D721Med (cell line): ENCODE results near the gene NUP62CL.

Experiments used
- DNase-seq: peaks from one replicate; pipeline ENCODE4 v3.0.0; 2011; ENCODE audit warnings: low spot score; ENCODE audit not compliant: insufficient read length
- FAIRE-seq: peaks from 2 replicates; lab custom pipeline; 2011; peaks lifted over from hg19 to GRCh38; lab: Jason Lieb, UNC
- TF ChIP-seq, protein P1 (sequence below): IDR thresholded peaks from 2 replicates; pipeline ENCODE4 v1.5.1; 2012; ENCODE audit warnings: mild to moderate bottlenecking, control low read depth; ENCODE audit not compliant: insufficient read depth; ENCODE audit errors: missing control alignments

Gene NUP62CL

GRCh38 chrX:107146670-107147069 lies 59.6 kb downstream of the NUP62CL start:
- no peak for FAIRE-seq
- TF ChIP-seq, protein P1, sequence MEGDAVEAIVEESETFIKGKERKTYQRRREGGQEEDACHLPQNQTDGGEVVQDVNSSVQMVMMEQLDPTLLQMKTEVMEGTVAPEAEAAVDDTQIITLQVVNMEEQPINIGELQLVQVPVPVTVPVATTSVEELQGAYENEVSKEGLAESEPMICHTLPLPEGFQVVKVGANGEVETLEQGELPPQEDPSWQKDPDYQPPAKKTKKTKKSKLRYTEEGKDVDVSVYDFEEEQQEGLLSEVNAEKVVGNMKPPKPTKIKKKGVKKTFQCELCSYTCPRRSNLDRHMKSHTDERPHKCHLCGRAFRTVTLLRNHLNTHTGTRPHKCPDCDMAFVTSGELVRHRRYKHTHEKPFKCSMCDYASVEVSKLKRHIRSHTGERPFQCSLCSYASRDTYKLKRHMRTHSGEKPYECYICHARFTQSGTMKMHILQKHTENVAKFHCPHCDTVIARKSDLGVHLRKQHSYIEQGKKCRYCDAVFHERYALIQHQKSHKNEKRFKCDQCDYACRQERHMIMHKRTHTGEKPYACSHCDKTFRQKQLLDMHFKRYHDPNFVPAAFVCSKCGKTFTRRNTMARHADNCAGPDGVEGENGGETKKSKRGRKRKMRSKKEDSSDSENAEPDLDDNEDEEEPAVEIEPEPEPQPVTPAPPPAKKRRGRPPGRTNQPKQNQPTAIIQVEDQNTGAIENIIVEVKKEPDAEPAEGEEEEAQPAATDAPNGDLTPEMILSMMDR, result no peak
- no peak for DNase-seq

GRCh38 chrX:107135965-107136307 lies 70.3 kb downstream of the NUP62CL start:
- no peak for DNase-seq
- no peak for FAIRE-seq
- TF ChIP-seq, protein P1, result no peak

DNA sequence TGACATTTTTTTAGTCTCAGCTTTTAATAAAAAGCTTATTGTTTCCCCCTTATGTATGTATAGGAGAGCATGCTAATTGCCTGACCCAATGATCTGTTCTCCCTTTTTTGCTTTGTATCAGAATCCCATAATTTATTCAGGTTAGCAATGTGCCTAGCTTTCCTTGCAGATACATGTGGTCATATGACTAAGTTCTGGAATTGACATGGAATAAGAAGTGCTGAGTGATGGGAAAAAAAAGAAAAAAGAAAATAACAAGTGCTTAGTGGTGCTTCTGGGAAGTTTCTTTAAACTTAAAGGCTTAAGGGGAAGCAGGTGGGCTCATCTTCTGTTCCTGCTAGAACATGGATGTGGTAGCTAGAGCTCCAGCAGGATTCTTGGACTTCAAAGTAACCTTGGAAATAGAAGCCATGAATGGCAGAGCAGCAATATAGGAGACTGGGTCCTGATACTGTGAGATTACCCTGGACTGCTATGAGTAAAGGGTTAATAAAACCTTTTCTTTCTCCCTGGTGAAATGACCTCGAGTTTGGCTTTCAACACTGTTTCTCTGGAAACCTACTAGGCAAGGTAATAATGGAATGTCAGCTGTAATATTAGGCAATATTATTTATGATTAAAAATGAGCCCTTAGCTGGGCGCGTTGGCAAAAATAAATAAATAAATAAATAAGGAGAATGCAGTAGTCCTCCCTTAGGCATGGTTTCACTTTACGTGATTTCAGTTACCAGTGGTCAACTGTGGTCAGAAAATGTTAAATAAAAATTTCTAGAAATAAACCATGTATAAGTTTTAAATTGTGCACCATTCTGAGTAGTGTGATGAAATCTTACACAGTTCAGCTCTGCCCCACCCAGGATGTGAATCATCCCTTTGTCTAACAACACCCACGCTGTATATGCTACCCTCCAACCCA lies 70.9 kb downstream of the NUP62CL start:
- DNase-seq, result no peak
- TF ChIP-seq, protein P1, result no peak
- FAIRE-seq, result no peak

DNA sequence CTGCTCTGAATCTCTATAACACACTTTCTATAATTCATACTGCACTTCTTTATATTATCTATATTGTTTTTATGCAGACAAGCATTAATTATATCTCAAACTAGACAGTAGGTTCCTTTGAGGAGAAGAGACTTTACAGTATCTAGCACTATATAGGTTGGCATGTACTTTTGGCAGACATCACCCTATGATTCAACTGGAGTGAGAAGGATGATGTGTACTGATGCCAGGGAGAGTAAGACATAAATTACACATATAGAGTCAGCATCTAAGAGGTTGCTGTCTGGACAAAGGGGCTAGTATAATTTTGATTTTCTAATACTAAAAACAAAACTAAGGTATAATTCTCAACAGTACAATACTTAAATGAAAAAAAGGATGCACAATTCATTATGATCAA lies 82.5 kb downstream of the NUP62CL start:
- TF ChIP-seq, protein P1, result no peak
- DNase-seq (no peak), FAIRE-seq (no peak)

- FAIRE-seq, result no peak
- DNase-seq, result no peak
- TF ChIP-seq, protein P1, result no peak
Measured at GRCh38 chrX:107119283-107119682, 87.0 kb downstream of the NUP62CL start.

DNA sequence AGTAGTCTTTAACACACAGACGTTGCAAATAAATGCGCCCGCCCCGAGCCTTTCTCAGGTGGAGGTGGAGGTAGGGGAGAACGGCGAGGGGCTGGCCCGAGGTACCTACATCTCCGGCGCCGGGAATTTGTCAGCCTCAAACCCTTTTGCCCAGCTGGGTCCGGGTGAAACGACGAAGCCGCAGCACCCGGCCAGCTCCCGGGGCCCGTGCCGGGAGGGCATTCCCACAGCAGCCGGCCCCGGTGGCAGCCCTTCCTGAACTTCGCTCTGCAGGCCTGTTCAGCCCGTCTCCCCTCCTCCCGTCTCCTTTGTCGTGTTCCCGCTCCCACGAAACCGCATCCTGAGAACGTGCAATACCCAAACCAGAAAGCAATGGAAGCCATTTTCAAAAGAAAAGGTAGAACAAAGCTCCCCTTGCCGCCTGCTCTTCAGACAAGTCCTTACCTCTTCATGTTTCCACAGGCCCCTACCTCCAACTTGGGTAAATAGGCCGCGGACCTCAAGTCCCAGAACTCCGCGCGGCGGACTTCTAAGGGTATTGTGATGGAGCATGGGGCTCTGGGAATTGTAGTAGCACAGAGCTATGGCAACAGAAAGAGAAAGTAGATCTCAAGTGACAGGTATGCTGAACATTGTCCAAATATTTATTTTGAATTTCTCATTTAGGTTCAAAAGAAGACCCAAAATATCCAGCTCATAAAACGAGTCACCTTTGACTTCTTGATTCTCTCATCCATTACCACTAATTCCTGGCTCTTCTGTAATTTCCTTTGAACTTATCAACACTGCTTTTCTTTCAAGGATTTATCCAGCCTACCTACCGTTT lies 87.7 kb downstream of the NUP62CL start, which contains the start of gene RBM41:
RBM41 (minus strand) TSS at position 501 of the 826 bp plus-strand sequence; CDS start at position 452, 49 bp downstream.
- FAIRE-seq, result peak; percentile 82
- TF ChIP-seq, protein P1, result no peak
- no peak for DNase-seq
